Dendritic cell treated with granulocyte-macrophage colony-stimulating factor and Interleukin-4, amounts not matched to agents 40 ng/mL and 50 ng/mL, for 4 days (primary cell): ENCODE measurements around the gene EVI5.
"Not testable (repeated sequence)": the region's sequence is repeated elsewhere in the genome, so short reads cannot be mapped to it uniquely, and the experiment has no call there.

ENCODE experiments used
- H3K27ac Mint-ChIP-seq: one replicate; pipeline ENCODE4 v1.8.0; 2022; ENCODE audit warnings: mild to moderate bottlenecking, mixed read lengths
- H3K27me3 Mint-ChIP-seq: one replicate; pipeline ENCODE4 v1.8.0; 2022; ENCODE audit warnings: mild to moderate bottlenecking, mixed read lengths
- H3K36me3 Mint-ChIP-seq: one replicate; pipeline ENCODE4 v1.8.0; 2022; ENCODE audit warnings: low read depth, mixed read lengths
- H3K4me1 Mint-ChIP-seq: one replicate; pipeline ENCODE4 v1.8.0; 2022; ENCODE audit warnings: low read depth, mixed read lengths
- H3K4me3 Mint-ChIP-seq: one replicate; pipeline ENCODE4 v1.8.0; 2022; ENCODE audit warnings: mild to moderate bottlenecking, moderate library complexity, mixed read lengths
- H3K9me3 Mint-ChIP-seq: one replicate; pipeline ENCODE4 v1.8.0; 2022; ENCODE audit warnings: mixed read lengths
- intact Hi-C: fragments of 100-400 bp; cut with micrococcal nuclease; formaldehyde crosslinking; loops from one replicate; pipeline ENCODE4 v1.15.0; 2022

EVI5 gene

GRCh38 chr1:92752719-92753118 is 32.2 kb downstream of the EVI5 start:
- no peaks in the 10 kb centered on the region for H3K27me3 Mint-ChIP-seq
- no peak overlapping the region for H3K4me3 Mint-ChIP-seq
- H3K36me3 Mint-ChIP-seq: peaks cover 22% of the 10 kb centered on the region
- no peak overlapping the region for H3K27ac Mint-ChIP-seq
- H3K9me3 Mint-ChIP-seq: no peaks in the 10 kb centered on the region
- intact Hi-C loops: no loop called here
- peaks cover 33% of the 10 kb centered on the region for H3K4me1 Mint-ChIP-seq

GRCh38 chr1:92749024-92749634 is 35.8 kb downstream of the EVI5 start:
- peaks cover 26% of the 10 kb centered on the region for H3K4me1 Mint-ChIP-seq
- no peak overlapping the region for H3K4me3 Mint-ChIP-seq
- H3K36me3 Mint-ChIP-seq: peaks cover 11% of the 10 kb centered on the region
- H3K27ac Mint-ChIP-seq: no peak overlapping the region
- no peaks in the 10 kb centered on the region for H3K9me3 Mint-ChIP-seq
- H3K27me3 Mint-ChIP-seq: no peaks in the 10 kb centered on the region
- intact Hi-C loops: loop anchor here (1.0 to 5.0 kb wide), 2 partner anchors 33 to 69 kb away; no protein-coding TSS in a partner anchor

GRCh38 chr1:92748138-92748537 is 36.8 kb downstream of the EVI5 start:
- H3K4me3 Mint-ChIP-seq: no peak overlapping the region
- H3K27me3 Mint-ChIP-seq: no peaks in the 10 kb centered on the region
- peaks cover 2% of the 10 kb centered on the region for H3K9me3 Mint-ChIP-seq
- peak overlapping the region; percentile 73 for H3K27ac Mint-ChIP-seq
- peaks cover 11% of the 10 kb centered on the region for H3K36me3 Mint-ChIP-seq
- intact Hi-C loops: loop anchor here (5.0 kb wide), 1 partner anchor 34 kb away; no protein-coding TSS in a partner anchor
- H3K4me1 Mint-ChIP-seq: peaks cover 36% of the 10 kb centered on the region

- Mint-ChIP-seq H3K27ac (peak overlapping the region; percentile 73), H3K27me3 (no peaks in the 10 kb centered on the region), H3K4me1 (peaks cover 40% of the 10 kb centered on the region), H3K9me3 (peaks cover 5% of the 10 kb centered on the region), H3K36me3 (peaks cover 11% of the 10 kb centered on the region), H3K4me3 (no peak overlapping the region)
- intact Hi-C loops: loop anchor here (5.0 kb wide), 1 partner anchor 35 kb away; no protein-coding TSS in a partner anchor
Measured at GRCh38 chr1:92747735-92748134, 37.2 kb downstream of the EVI5 start.

- H3K9me3 Mint-ChIP-seq, H3K4me3 Mint-ChIP-seq, H3K27me3 Mint-ChIP-seq, H3K27ac Mint-ChIP-seq: not testable (repeated sequence)
- intact Hi-C loops: loop anchor here (5.0 kb wide), 1 partner anchor 36 kb away; no protein-coding TSS in a partner anchor
- Mint-ChIP-seq H3K4me1 (peaks cover 32% of the 10 kb centered on the region), H3K36me3 (peaks cover 11% of the 10 kb centered on the region)
Measured at GRCh38 chr1:92746255-92746654, 38.7 kb downstream of the EVI5 start.

- Mint-ChIP-seq H3K4me3 (peak overlapping the region; percentile 11), H3K36me3 (peaks cover 11% of the 10 kb centered on the region), H3K4me1 (peaks cover 30% of the 10 kb centered on the region), H3K9me3 (peaks cover 5% of the 10 kb centered on the region), H3K27me3 (no peaks in the 10 kb centered on the region), H3K27ac (peak overlapping the region; percentile 69)
- intact Hi-C loops: no loop called here
Measured at GRCh38 chr1:92743221-92743620, 41.7 kb downstream of the EVI5 start.

- H3K4me1 Mint-ChIP-seq: peaks cover 29% of the 10 kb centered on the region
- no peak overlapping the region for H3K27ac Mint-ChIP-seq
- peaks cover 5% of the 10 kb centered on the region for H3K9me3 Mint-ChIP-seq
Measured at GRCh38 chr1:92739669-92740524, 45.0 kb downstream of the EVI5 start.

GRCh38 chr1:92736395-92736794 is 48.5 kb downstream of the EVI5 start:
- Mint-ChIP-seq H3K4me1 (peaks cover 24% of the 10 kb centered on the region), H3K36me3 (peaks cover 34% of the 10 kb centered on the region), H3K9me3 (no peaks in the 10 kb centered on the region), H3K27me3 (no peaks in the 10 kb centered on the region), H3K4me3 (no peak overlapping the region), H3K27ac (no peak overlapping the region)
- intact Hi-C loops: no loop called here

More at GRCh38 chr1:92739669-92740524, 45.0 kb downstream of the EVI5 start:
- Mint-ChIP-seq H3K36me3 (peaks cover 17% of the 10 kb centered on the region), H3K27me3 (no peaks in the 10 kb centered on the region), H3K4me3 (no peak overlapping the region)
- intact Hi-C loops: no loop called here

- H3K4me3 Mint-ChIP-seq: no peak overlapping the region
- no peaks in the 10 kb centered on the region for H3K27me3 Mint-ChIP-seq
- intact Hi-C loops: no loop called here
- H3K27ac Mint-ChIP-seq: no peak overlapping the region
- H3K9me3 Mint-ChIP-seq: no peaks in the 10 kb centered on the region
- peaks cover 43% of the 10 kb centered on the region for H3K36me3 Mint-ChIP-seq
- peaks cover 34% of the 10 kb centered on the region for H3K4me1 Mint-ChIP-seq
Measured at GRCh38 chr1:92730476-92730875, 54.4 kb downstream of the EVI5 start.

- Mint-ChIP-seq H3K27ac (no peak overlapping the region), H3K27me3 (no peaks in the 10 kb centered on the region), H3K4me1 (peaks cover 21% of the 10 kb centered on the region), H3K4me3 (no peak overlapping the region), H3K9me3 (no peaks in the 10 kb centered on the region), H3K36me3 (peaks cover 46% of the 10 kb centered on the region)
- intact Hi-C loops: no loop called here
Measured at GRCh38 chr1:92728697-92729096, 56.2 kb downstream of the EVI5 start.

GRCh38 chr1:92723713-92724112 is 61.2 kb downstream of the EVI5 start:
- H3K9me3 Mint-ChIP-seq, H3K4me3 Mint-ChIP-seq, H3K27me3 Mint-ChIP-seq, intact Hi-C loops, H3K27ac Mint-ChIP-seq: not testable (repeated sequence)
- Mint-ChIP-seq H3K36me3 (peaks cover 47% of the 10 kb centered on the region), H3K4me1 (peaks cover 20% of the 10 kb centered on the region)

- H3K27me3 Mint-ChIP-seq: no peaks in the 10 kb centered on the region
- no peak overlapping the region for H3K27ac Mint-ChIP-seq
- H3K36me3 Mint-ChIP-seq: peaks cover 64% of the 10 kb centered on the region
- intact Hi-C loops: no loop called here
- H3K4me3 Mint-ChIP-seq: no peak overlapping the region
- H3K4me1 Mint-ChIP-seq: peaks cover 23% of the 10 kb centered on the region
- H3K9me3 Mint-ChIP-seq: no peaks in the 10 kb centered on the region
Measured at GRCh38 chr1:92721886-92722285, 63.0 kb downstream of the EVI5 start.

GRCh38 chr1:92721157-92721556 is 63.8 kb downstream of the EVI5 start:
- Mint-ChIP-seq H3K36me3 (peaks cover 69% of the 10 kb centered on the region), H3K4me1 (peaks cover 23% of the 10 kb centered on the region)
- H3K4me3 Mint-ChIP-seq, intact Hi-C loops, H3K27me3 Mint-ChIP-seq, H3K27ac Mint-ChIP-seq, H3K9me3 Mint-ChIP-seq: not testable (repeated sequence)

- H3K27me3 Mint-ChIP-seq, H3K4me3 Mint-ChIP-seq, H3K27ac Mint-ChIP-seq, H3K9me3 Mint-ChIP-seq, intact Hi-C loops: not testable (repeated sequence)
- peaks cover 63% of the 10 kb centered on the region for H3K36me3 Mint-ChIP-seq
- H3K4me1 Mint-ChIP-seq: peaks cover 17% of the 10 kb centered on the region
Measured at GRCh38 chr1:92715476-92715951, 69.4 kb downstream of the EVI5 start.
